ENCODE data around the gene C5AR1. TPM values are rescaled to one million over a fixed set of nuclear protein-coding genes. Genes with fewer than 3 reads are reported as not detected.

Gene C5AR1
- total and polyA plus RNA-seq, 4 donors, result 1.8 to 5.3 (median 3.2) TPM

DNA sequence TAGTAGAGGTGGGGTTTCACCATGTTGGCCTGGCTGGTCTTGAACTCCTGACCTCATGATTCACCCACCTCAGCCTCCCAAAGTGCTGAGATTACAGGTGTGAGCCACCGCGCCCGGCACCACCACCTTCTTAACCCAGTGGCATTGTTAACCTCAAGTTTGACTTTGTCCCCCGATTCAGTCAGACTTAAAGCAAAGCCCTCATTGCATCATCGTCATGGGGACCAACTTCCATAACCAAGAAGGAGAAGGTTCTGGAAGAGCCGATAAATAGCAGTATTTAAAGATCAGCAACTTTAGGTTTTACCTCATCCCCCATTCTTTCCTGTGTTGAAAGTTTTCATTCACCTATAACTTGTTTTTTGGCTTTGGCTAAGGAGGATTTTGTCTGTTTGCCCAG is 41.6 kb upstream of the C5AR1 start:
- H3K4me1 ChIP-seq (ENCODE audit: control insufficient read depth in 4 of 4, insufficient read depth in 4 of 4, low read length in 3 of 4), result peaks cover 0 to 7% (median 3%) of the 10 kb centered on the region in 4 donors
- no peak overlapping the region for H3K27ac ChIP-seq (ENCODE audit: low read depth in 1 of 2, low read length in 2 of 2)
- peaks cover 14 to 52% (median 25%) of the 10 kb centered on the region in 4 donors for H3K36me3 ChIP-seq (ENCODE audit: control insufficient read depth in 4 of 4, insufficient read depth in 3 of 4, low read depth in 1 of 4, low read length in 3 of 4)
- DNase-seq (ENCODE audit: low spot score), result no peak
- H3K27me3 ChIP-seq (ENCODE audit: control insufficient read depth in 4 of 4, insufficient read depth in 4 of 4, low read length in 3 of 4), result no peaks in the 10 kb centered on the region
- H3K4me3 ChIP-seq (ENCODE audit: low read depth in 1 of 3, low read length in 3 of 3), result no peak overlapping the region
- H3K9ac ChIP-seq (ENCODE audit: low read depth in 1 of 2, low read length in 2 of 2), result no peak overlapping the region
- WGBS, result 80% methylated on average over 6 of the region's 6 CpGs
- no peaks in the 10 kb centered on the region for H3K9me3 ChIP-seq (ENCODE audit: control insufficient read depth in 4 of 4, low read length in 3 of 4)
- TF ChIP-seq GABPA (IDR thresholded peaks at IDR 0.05 in 1 of 2, conservative IDR thresholded peaks at IDR 0.05 in 1 of 2), result no peak
- TF ChIP-seq NR2F2 (IDR thresholded peaks at IDR 0.05), result no peak
- no peak for TF ChIP-seq ZBTB33 (IDR thresholded peaks at IDR 0.05)
- no peak for TF ChIP-seq FOXA2 (IDR thresholded peaks at IDR 0.05)
- no peak for TF ChIP-seq ATF3 (IDR thresholded peaks at IDR 0.05)
- TF ChIP-seq YY1 (IDR thresholded peaks at IDR 0.05), result no peak
- TF ChIP-seq RXRA (IDR thresholded peaks at IDR 0.05), result no peak
- no peak for TF ChIP-seq HNF4A (conservative IDR thresholded peaks at IDR 0.05)
- TF ChIP-seq MAX (IDR thresholded peaks at IDR 0.05), result no peak
- no peak for TF ChIP-seq SP1 (IDR thresholded peaks at IDR 0.05)
- TF ChIP-seq EGR1 (IDR thresholded peaks at IDR 0.05; ENCODE audit: low read depth in 2 of 2), result no peak
- no peak for TF ChIP-seq RAD21 (IDR thresholded peaks at IDR 0.05)
- TF ChIP-seq, protein P1, sequence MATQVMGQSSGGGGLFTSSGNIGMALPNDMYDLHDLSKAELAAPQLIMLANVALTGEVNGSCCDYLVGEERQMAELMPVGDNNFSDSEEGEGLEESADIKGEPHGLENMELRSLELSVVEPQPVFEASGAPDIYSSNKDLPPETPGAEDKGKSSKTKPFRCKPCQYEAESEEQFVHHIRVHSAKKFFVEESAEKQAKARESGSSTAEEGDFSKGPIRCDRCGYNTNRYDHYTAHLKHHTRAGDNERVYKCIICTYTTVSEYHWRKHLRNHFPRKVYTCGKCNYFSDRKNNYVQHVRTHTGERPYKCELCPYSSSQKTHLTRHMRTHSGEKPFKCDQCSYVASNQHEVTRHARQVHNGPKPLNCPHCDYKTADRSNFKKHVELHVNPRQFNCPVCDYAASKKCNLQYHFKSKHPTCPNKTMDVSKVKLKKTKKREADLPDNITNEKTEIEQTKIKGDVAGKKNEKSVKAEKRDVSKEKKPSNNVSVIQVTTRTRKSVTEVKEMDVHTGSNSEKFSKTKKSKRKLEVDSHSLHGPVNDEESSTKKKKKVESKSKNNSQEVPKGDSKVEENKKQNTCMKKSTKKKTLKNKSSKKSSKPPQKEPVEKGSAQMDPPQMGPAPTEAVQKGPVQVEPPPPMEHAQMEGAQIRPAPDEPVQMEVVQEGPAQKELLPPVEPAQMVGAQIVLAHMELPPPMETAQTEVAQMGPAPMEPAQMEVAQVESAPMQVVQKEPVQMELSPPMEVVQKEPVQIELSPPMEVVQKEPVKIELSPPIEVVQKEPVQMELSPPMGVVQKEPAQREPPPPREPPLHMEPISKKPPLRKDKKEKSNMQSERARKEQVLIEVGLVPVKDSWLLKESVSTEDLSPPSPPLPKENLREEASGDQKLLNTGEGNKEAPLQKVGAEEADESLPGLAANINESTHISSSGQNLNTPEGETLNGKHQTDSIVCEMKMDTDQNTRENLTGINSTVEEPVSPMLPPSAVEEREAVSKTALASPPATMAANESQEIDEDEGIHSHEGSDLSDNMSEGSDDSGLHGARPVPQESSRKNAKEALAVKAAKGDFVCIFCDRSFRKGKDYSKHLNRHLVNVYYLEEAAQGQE (IDR thresholded peaks at IDR 0.05), result no peak

GRCh38 chr19:47269596-47269995 is 40.1 kb upstream of the C5AR1 start:
- WGBS, result 96% methylated on average over 7 of the region's 7 CpGs
- Histone ChIP-seq H3K9me3 (ENCODE audit: control insufficient read depth in 4 of 4, low read length in 3 of 4) (no peaks in the 10 kb centered on the region), H3K4me1 (ENCODE audit: control insufficient read depth in 4 of 4, insufficient read depth in 4 of 4, low read length in 3 of 4) (peaks cover 0 to 16% (median 8%) of the 10 kb centered on the region in 4 donors), H3K27ac (ENCODE audit: low read depth in 1 of 2, low read length in 2 of 2) (no peak overlapping the region), H3K27me3 (ENCODE audit: control insufficient read depth in 4 of 4, insufficient read depth in 4 of 4, low read length in 3 of 4) (no peaks in the 10 kb centered on the region), H3K36me3 (ENCODE audit: control insufficient read depth in 4 of 4, insufficient read depth in 3 of 4, low read depth in 1 of 4, low read length in 3 of 4) (peaks cover 11 to 44% (median 21%) of the 10 kb centered on the region in 4 donors), H3K4me3 (ENCODE audit: low read depth in 1 of 3, low read length in 3 of 3) (no peak overlapping the region), H3K9ac (ENCODE audit: low read depth in 1 of 2, low read length in 2 of 2) (no peak overlapping the region)
- no peak for DNase-seq (ENCODE audit: low spot score)
- TF ChIP-seq GABPA (IDR thresholded peaks at IDR 0.05 in 1 of 2, conservative IDR thresholded peaks at IDR 0.05 in 1 of 2) (no peak), YY1 (IDR thresholded peaks at IDR 0.05) (no peak), MAX (IDR thresholded peaks at IDR 0.05) (no peak), ATF3 (IDR thresholded peaks at IDR 0.05) (no peak), RAD21 (IDR thresholded peaks at IDR 0.05) (no peak), HNF4A (conservative IDR thresholded peaks at IDR 0.05) (no peak), ZBTB33 (IDR thresholded peaks at IDR 0.05) (no peak), SP1 (IDR thresholded peaks at IDR 0.05) (no peak), RXRA (IDR thresholded peaks at IDR 0.05) (no peak), EGR1 (IDR thresholded peaks at IDR 0.05; ENCODE audit: low read depth in 2 of 2) (no peak), HNF4G (IDR thresholded peaks at IDR 0.05) (no peak), FOXA1 (IDR thresholded peaks at IDR 0.05) (no peak), TAF1 (conservative IDR thresholded peaks at IDR 0.05) (no peak), NR2F2 (IDR thresholded peaks at IDR 0.05) (no peak), JUND (IDR thresholded peaks at IDR 0.05) (no peak), FOXA2 (IDR thresholded peaks at IDR 0.05) (no peak)
- TF ChIP-seq, protein P2, sequence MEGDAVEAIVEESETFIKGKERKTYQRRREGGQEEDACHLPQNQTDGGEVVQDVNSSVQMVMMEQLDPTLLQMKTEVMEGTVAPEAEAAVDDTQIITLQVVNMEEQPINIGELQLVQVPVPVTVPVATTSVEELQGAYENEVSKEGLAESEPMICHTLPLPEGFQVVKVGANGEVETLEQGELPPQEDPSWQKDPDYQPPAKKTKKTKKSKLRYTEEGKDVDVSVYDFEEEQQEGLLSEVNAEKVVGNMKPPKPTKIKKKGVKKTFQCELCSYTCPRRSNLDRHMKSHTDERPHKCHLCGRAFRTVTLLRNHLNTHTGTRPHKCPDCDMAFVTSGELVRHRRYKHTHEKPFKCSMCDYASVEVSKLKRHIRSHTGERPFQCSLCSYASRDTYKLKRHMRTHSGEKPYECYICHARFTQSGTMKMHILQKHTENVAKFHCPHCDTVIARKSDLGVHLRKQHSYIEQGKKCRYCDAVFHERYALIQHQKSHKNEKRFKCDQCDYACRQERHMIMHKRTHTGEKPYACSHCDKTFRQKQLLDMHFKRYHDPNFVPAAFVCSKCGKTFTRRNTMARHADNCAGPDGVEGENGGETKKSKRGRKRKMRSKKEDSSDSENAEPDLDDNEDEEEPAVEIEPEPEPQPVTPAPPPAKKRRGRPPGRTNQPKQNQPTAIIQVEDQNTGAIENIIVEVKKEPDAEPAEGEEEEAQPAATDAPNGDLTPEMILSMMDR (IDR thresholded peaks at IDR 0.05; ENCODE audit: low read depth, low read length, missing input control), result no peak

Measured in liver (tissue), 9 donors.